Activated CD4-positive, alpha-beta T cell treated with anti-CD3 and anti-CD28 coated beads for 36 hours (primary cell): ENCODE data around the gene TGFBR3. TPM values are rescaled to one million over a fixed set of nuclear protein-coding genes. Genes with fewer than 3 reads are reported as not detected.

ENCODE experiments used
- ATAC-seq: fragments of 200-7000 bp; cut with Tn5 transposase; one replicate; pipeline ENCODE4 v1.10.0; 2021; ENCODE audit warnings: mild to moderate bottlenecking, moderate library complexity
- CTCF ChIA-PET: fragments of 350-600 bp; sonication (Branson Sonifier 250); formaldehyde crosslinking; loops from one replicate; lab custom pipeline; 2021; ENCODE audit warnings: antibody characterized with exemption; lab: Charles Lee
- POLR2A ChIA-PET: fragments of 350-600 bp; sonication (Branson Sonifier 250); formaldehyde crosslinking; loops from one replicate; lab custom pipeline; 2021; ENCODE audit warnings: antibody characterized with exemption, inconsistent platforms; lab: Charles Lee
- DNase-seq: peaks from one replicate; pipeline ENCODE4 v3.0.0-alpha.2; 2020
- H3K27ac Mint-ChIP-seq: one replicate; pipeline ENCODE4 v1.8.0; 2021; ENCODE audit warnings: mixed read lengths
- H3K27me3 Mint-ChIP-seq: one replicate; pipeline ENCODE4 v1.8.0; 2021; ENCODE audit warnings: mixed read lengths
- H3K36me3 Mint-ChIP-seq: one replicate; pipeline ENCODE4 v1.8.0; 2021; ENCODE audit warnings: low read depth, mixed read lengths
- H3K4me1 Mint-ChIP-seq: one replicate; pipeline ENCODE4 v1.8.0; 2021; ENCODE audit warnings: mixed read lengths
- H3K4me3 Mint-ChIP-seq: one replicate; pipeline ENCODE4 v1.8.0; 2021; ENCODE audit warnings: mild to moderate bottlenecking, moderate library complexity, mixed read lengths
- H3K9me3 Mint-ChIP-seq: one replicate; pipeline ENCODE4 v1.8.0; 2021; ENCODE audit warnings: low read depth, mixed read lengths
- intact Hi-C, 2 experiments: fragments of 100-400 bp; cut with DNase I in 1 of 2; cut with micrococcal nuclease in 1 of 2; formaldehyde crosslinking; loops; one replicate each; pipeline versions ENCODE4 v1.14.2 to v1.15.1; 2022 to 2024; cut with DNase I, micrococcal nuclease
- total RNA-seq, 2 experiments: library from RNA; stranded (reverse); gene quantifications; one replicate each; pipeline ENCODE4 v1.2.3, GENCODE V29; 2021

The TGFBR3 gene
- total RNA-seq, 2 experiments from 2014 or later: 4.2 to 4.5 TPM

DNA sequence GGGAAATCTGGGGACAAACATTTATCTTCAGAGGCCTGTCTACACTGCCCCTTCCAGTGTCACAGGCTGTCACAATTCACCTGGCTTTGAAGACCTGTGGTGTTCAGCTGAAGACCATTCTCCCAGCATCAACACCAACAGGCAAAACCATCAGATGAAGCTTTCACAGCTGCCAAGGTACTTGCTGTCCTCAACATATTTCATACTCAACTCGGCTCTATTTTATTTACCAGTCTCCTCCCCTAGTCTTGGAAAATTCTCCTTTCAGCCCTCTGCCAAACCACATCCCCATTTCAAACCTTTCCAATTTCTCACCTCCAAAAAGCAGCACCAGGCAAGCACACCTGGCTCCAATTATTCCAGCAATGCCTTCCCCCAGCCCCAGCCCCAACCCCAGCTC is 108.8 kb downstream of the TGFBR3 start:
- H3K27me3 Mint-ChIP-seq: no peaks in the 10 kb centered on the region
- POLR2A ChIA-PET: interaction anchor here (0.6 kb wide), 1 partner anchor 13 kb away, joined by 3 read pairs; no protein-coding TSS in a partner anchor
- H3K27ac Mint-ChIP-seq: no peak overlapping the region
- no peaks in the 10 kb centered on the region for H3K9me3 Mint-ChIP-seq
- peaks cover 8% of the 10 kb centered on the region for H3K4me1 Mint-ChIP-seq
- ATAC-seq (no peak), DNase-seq (no peak)
- intact Hi-C loops: no loop called here
- no peaks in the 10 kb centered on the region for H3K36me3 Mint-ChIP-seq
- CTCF ChIA-PET: interaction anchor here (0.7 to 2.5 kb wide), 4 partner anchors 14 to 1806 kb away, joined by 3 to 7 read pairs (median 4); no protein-coding TSS in a partner anchor
- H3K4me3 Mint-ChIP-seq: no peak overlapping the region

DNA sequence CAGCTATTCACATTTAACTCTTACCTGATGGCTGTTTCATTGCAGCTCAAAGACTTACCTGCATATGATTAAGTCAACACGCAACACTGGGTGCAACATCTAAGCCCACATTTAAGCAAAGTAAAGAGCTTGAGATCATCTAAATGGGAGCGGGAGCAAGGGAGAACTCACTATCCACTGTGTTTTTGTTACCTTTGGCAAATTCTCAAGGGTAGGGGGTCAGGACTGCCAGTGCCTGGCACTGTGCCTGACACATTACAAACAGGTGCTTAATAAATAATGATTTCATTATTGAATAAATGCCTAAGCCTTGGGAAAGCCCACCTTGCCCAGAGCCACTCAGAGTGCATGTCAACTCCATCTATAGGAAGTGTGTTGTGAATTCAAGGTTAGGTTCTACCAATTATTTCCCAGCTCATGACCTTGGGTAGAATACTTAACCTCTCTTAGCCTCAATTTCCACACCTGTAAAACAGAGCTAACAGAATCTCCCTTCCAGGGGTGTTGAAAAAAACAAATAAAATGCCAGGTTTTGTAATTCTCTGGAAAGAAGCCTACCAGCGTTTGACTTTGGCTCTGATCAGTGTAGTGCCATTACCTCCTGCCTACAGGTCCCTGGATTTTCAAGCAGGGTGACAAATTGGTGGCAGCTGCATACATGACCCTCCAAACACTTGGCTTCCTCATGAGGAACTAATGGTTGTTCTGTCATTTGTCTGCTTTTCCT is 109.7 kb downstream of the TGFBR3 start:
- DNase-seq: no peak
- H3K9me3 Mint-ChIP-seq: no peaks in the 10 kb centered on the region
- no peaks in the 10 kb centered on the region for H3K36me3 Mint-ChIP-seq
- intact Hi-C loops: no loop called here
- no peaks in the 10 kb centered on the region for H3K27me3 Mint-ChIP-seq
- no peak overlapping the region for H3K4me3 Mint-ChIP-seq
- H3K4me1 Mint-ChIP-seq: peaks cover 3% of the 10 kb centered on the region
- H3K27ac Mint-ChIP-seq: no peak overlapping the region
- CTCF ChIA-PET: interaction anchor here (0.5 to 2.5 kb wide), 3 partner anchors 15 to 306 kb away, joined by 3 to 7 read pairs (median 3); no protein-coding TSS in a partner anchor
- ATAC-seq: no peak
- POLR2A ChIA-PET: interaction anchor here (0.6 kb wide), 1 partner anchor 12 kb away, joined by 3 read pairs; no protein-coding TSS in a partner anchor

GRCh38 chr1:91775227-91775626 is 110.7 kb downstream of the TGFBR3 start:
- H3K36me3 Mint-ChIP-seq: no peaks in the 10 kb centered on the region
- ChIA-PET CTCF (interaction anchor here (0.7 to 2.5 kb wide), 3 partner anchors 16 to 88 kb away, joined by 3 to 7 read pairs (median 3); no protein-coding TSS in a partner anchor), POLR2A (no interaction called here)
- H3K27ac Mint-ChIP-seq: no peak overlapping the region
- intact Hi-C loops: no loop called here
- ATAC-seq: no peak
- no peaks in the 10 kb centered on the region for H3K4me1 Mint-ChIP-seq
- no peak for DNase-seq
- no peaks in the 10 kb centered on the region for H3K9me3 Mint-ChIP-seq
- no peak overlapping the region for H3K4me3 Mint-ChIP-seq
- H3K27me3 Mint-ChIP-seq: no peaks in the 10 kb centered on the region

GRCh38 chr1:91774520-91775203 is 111.3 kb downstream of the TGFBR3 start:
- ChIA-PET POLR2A (no interaction called here), CTCF (interaction anchor here (0.6 to 1.2 kb wide), 2 partner anchors 58 to 768 kb away, joined by 3 read pairs; no protein-coding TSS in a partner anchor)
- Mint-ChIP-seq H3K27me3 (no peaks in the 10 kb centered on the region), H3K4me1 (no peaks in the 10 kb centered on the region), H3K4me3 (no peak overlapping the region), H3K36me3 (no peaks in the 10 kb centered on the region), H3K27ac (no peak overlapping the region), H3K9me3 (no peaks in the 10 kb centered on the region)
- intact Hi-C loops: no loop called here
- DNase-seq (no peak), ATAC-seq (no peak)

- Mint-ChIP-seq H3K27me3 (no peaks in the 10 kb centered on the region), H3K4me1 (peaks cover 4% of the 10 kb centered on the region), H3K36me3 (no peaks in the 10 kb centered on the region), H3K9me3 (no peaks in the 10 kb centered on the region), H3K27ac (no peak overlapping the region), H3K4me3 (no peak overlapping the region)
- ChIA-PET CTCF (interaction anchor here (0.6 kb wide), 1 partner anchor 16 kb away, joined by 3 read pairs; no protein-coding TSS in a partner anchor), POLR2A (no interaction called here)
- intact Hi-C loops: no loop called here
- no peak for ATAC-seq
- DNase-seq: no peak
These were observed 114.2 kb downstream of the TGFBR3 start for GRCh38 chr1:91771717-91772116.

DNA sequence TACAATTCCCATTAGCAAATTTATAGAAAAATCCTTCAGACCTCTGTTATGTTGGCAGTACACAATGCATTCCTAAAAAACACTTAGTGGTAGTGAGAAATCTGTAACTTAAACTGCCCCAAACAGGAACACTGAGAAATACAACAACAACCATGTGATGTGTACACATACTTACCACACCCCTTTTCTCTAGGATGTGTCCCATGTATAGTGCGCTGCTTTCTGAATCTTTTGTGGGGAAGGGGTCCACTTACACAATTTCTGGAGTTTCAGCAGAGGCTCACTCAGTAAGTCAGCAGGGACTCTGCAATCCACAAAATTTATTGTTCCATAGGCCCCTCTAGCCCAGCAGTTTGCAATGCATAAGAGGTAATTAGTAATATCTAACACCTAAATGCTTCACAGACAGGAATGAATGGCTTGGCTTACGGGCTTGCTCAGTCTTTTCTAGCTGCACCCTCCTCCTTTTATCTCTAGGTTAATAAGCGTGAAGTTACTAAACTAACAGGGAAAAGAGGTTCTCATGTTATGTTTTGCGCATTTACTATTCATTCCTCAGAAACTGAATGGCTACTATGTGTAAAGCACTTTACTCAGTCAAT is 115.2 kb downstream of the TGFBR3 start:
- Mint-ChIP-seq H3K4me3 (no peak overlapping the region), H3K9me3 (no peaks in the 10 kb centered on the region), H3K27ac (no peak overlapping the region)

DNA sequence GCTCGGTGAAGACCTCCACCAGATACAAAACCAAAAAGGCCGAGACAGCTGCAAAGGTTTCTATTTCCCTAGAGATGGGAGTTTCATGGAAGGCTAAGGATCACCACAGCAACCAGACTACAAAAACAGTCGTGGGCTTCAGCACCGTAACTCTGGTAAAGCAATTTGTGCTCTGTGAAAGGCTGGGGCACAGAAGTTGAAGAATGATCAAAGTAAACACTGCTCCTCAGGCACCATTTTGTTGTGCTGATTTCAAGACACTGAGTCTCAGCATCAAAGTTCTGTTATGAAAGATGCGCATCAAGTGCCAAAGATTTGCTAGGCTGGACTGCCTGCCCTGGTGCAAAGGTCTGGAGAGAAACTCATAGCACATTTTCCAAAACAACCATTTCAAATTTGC is 116.2 kb downstream of the TGFBR3 start:
- POLR2A ChIA-PET: no interaction called here
- Mint-ChIP-seq H3K36me3 (no peaks in the 10 kb centered on the region), H3K4me3 (no peak overlapping the region), H3K4me1 (peaks cover 4% of the 10 kb centered on the region), H3K27ac (no peak overlapping the region), H3K9me3 (no peaks in the 10 kb centered on the region), H3K27me3 (no peaks in the 10 kb centered on the region)
- CTCF ChIA-PET: no interaction called here
- intact Hi-C loops: no loop called here
- no peak for ATAC-seq
- no peak for DNase-seq

More for the DNA sequence above, 115.2 kb downstream of the TGFBR3 start:
- ChIA-PET CTCF (no interaction called here), POLR2A (no interaction called here)
- DNase-seq (no peak), ATAC-seq (no peak)
- intact Hi-C loops: no loop called here
- Mint-ChIP-seq H3K27me3 (no peaks in the 10 kb centered on the region), H3K36me3 (no peaks in the 10 kb centered on the region), H3K4me1 (peaks cover 4% of the 10 kb centered on the region)

GRCh38 chr1:91768786-91769725 is 116.9 kb downstream of the TGFBR3 start:
- DNase-seq (no peak), ATAC-seq (no peak)
- Mint-ChIP-seq H3K27ac (no peak overlapping the region), H3K4me3 (no peak overlapping the region), H3K36me3 (no peaks in the 10 kb centered on the region), H3K9me3 (no peaks in the 10 kb centered on the region), H3K4me1 (peaks cover 4% of the 10 kb centered on the region), H3K27me3 (no peaks in the 10 kb centered on the region)
- intact Hi-C loops: no loop called here
- ChIA-PET CTCF (no interaction called here), POLR2A (no interaction called here)

DNA sequence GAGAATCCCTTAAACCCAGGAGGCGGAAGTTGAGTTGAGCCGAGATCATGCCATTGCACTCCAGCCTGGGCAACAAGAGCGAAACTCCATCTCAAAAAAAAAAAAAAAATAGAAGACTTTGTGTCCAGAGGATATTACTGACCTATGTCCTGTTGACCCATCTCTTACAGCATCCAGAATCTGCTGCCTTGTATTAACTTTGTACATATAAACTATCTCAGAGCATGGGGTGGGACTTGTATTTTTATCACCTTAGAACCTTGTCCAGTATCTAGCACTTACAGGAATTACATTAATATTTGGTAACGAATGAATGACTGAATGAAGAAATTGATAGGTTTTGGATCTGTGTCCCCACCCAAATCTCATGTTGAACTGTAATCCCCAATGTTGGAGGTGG is 117.8 kb downstream of the TGFBR3 start:
- H3K9me3 Mint-ChIP-seq: no peaks in the 10 kb centered on the region
- ChIA-PET POLR2A (no interaction called here), CTCF (no interaction called here)
- intact Hi-C loops: no loop called here
- H3K4me1 Mint-ChIP-seq: peaks cover 8% of the 10 kb centered on the region
- DNase-seq: no peak
- H3K27me3 Mint-ChIP-seq: no peaks in the 10 kb centered on the region
- H3K27ac Mint-ChIP-seq: no peak overlapping the region
- no peaks in the 10 kb centered on the region for H3K36me3 Mint-ChIP-seq
- no peak overlapping the region for H3K4me3 Mint-ChIP-seq
- ATAC-seq: no peak

GRCh38 chr1:91766883-91767282 is 119.1 kb downstream of the TGFBR3 start:
- CTCF ChIA-PET: interaction anchor here (0.5 kb wide), 1 partner anchor 432 kb away, joined by 3 read pairs; no protein-coding TSS in a partner anchor
- no peak overlapping the region for H3K4me3 Mint-ChIP-seq

More at GRCh38 chr1:91766883-91767282, 119.1 kb downstream of the TGFBR3 start:
- H3K36me3 Mint-ChIP-seq: peaks cover 4% of the 10 kb centered on the region
- intact Hi-C loops: no loop called here
- peaks cover 15% of the 10 kb centered on the region for H3K4me1 Mint-ChIP-seq
- H3K27me3 Mint-ChIP-seq: no peaks in the 10 kb centered on the region
- ATAC-seq: no peak
- POLR2A ChIA-PET: no interaction called here
- no peaks in the 10 kb centered on the region for H3K9me3 Mint-ChIP-seq
- no peak overlapping the region for H3K27ac Mint-ChIP-seq
- no peak for DNase-seq
